Upper lobe of left lung (tissue), 4 donors: Measurements from ENCODE around the gene GIPC1.

Experiments
- POLR2A ChIP-seq, 4 donors: fragments of 450-650 bp; IDR thresholded peaks; one replicate each; pipeline ENCODE4 v1.5.1; 2016 to 2017; ENCODE audit warnings: antibody characterized with exemption in 4 of 4, mild to moderate bottlenecking in 2 of 4
- POLR2AphosphoS5 ChIP-seq, 2 donors: sonication (generic); formaldehyde crosslinking; IDR thresholded peaks; one replicate each; pipeline ENCODE4 v1.5.1; 2017; ENCODE audit warnings: antibody characterized with exemption in 2 of 2
- TF ChIP-seq, protein P1 (sequence below), 6 experiments: fragments of 450-650 bp in 4 of 6; fragments of 200-600 bp in 2 of 6; sonication (generic) in 2 of 6; IDR thresholded peaks; one replicate each; pipeline ENCODE4 v1.5.1; 2016 to 2019; ENCODE audit warnings: antibody characterized with exemption in 6 of 6

DNA sequence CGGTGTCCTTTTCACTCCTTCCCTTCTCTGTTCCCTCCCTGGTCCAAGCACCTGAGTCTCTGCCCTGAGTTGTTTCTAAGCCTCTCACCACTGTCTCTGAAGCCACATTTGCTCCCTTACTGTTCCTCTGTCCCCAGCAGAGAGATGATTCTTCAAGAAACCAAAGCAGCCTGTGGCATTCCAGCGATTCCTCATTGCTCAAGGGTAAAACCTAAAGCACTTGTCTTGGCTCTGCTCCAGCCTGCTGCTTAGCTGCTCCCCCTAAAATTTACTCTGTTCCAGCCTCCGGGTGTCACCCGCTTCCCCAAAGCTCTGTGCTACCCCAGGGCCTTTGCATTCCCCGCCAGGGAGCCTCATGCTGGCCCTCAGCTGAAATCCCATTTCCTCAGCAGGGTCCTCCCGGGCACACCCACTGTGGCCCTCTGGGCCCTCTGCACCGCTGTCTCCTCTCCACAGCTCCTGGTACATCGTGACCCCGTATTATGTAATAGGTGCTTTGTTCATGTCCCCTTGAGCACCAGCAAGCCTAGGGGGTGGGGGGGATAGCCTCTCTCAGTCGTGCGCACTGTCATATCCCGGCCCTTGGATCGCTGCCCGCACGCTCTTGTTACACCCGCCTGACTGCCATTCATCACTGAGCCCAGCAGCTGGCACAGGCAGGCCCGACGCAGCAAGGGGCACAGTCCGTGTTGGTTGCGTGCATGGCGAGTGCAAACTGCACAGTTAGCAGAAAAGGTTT, 49.2 kb upstream of the GIPC1 start:
- no peak for TF ChIP-seq POLR2A (IDR thresholded peaks at IDR 0.05)
- TF ChIP-seq, protein P1, sequence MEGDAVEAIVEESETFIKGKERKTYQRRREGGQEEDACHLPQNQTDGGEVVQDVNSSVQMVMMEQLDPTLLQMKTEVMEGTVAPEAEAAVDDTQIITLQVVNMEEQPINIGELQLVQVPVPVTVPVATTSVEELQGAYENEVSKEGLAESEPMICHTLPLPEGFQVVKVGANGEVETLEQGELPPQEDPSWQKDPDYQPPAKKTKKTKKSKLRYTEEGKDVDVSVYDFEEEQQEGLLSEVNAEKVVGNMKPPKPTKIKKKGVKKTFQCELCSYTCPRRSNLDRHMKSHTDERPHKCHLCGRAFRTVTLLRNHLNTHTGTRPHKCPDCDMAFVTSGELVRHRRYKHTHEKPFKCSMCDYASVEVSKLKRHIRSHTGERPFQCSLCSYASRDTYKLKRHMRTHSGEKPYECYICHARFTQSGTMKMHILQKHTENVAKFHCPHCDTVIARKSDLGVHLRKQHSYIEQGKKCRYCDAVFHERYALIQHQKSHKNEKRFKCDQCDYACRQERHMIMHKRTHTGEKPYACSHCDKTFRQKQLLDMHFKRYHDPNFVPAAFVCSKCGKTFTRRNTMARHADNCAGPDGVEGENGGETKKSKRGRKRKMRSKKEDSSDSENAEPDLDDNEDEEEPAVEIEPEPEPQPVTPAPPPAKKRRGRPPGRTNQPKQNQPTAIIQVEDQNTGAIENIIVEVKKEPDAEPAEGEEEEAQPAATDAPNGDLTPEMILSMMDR (IDR thresholded peaks at IDR 0.05): no peak
- TF ChIP-seq POLR2AphosphoS5 (IDR thresholded peaks at IDR 0.05): no peak
